Mesenchymal stem cell (in vitro differentiated cells and primary cell): ENCODE results near the gene ATG10.
"Not testable (repeated sequence)": the region's sequence is repeated elsewhere in the genome, so short reads cannot be mapped to it uniquely, and the experiment has no call there.

ENCODE experiments used
- DNase-seq: peaks from one replicate; pipeline ENCODE4 v3.0.0-alpha.2; 2013
- H2AFZ ChIP-seq: one replicate; pipeline ENCODE4 v1.6.1; 2013; ENCODE audit warnings: low read depth, mild to moderate bottlenecking, control low read depth, inconsistent platforms, low read length, moderate library complexity
- H2AK5ac ChIP-seq: 2 replicates; pipeline ENCODE4 v1.6.1; 2013; ENCODE audit warnings: low read length, moderate library complexity, mild to moderate bottlenecking, inconsistent platforms; ENCODE audit not compliant: severe bottlenecking
- H2BK120ac ChIP-seq: one replicate; pipeline ENCODE4 v1.6.1; 2013; ENCODE audit warnings: low read depth, mild to moderate bottlenecking, inconsistent platforms, low read length, moderate library complexity
- H2BK12ac ChIP-seq, 2 experiments: one replicate each; pipeline ENCODE4 v1.6.1; 2013; ENCODE audit warnings: inconsistent platforms in 2 of 2, low read length in 2 of 2, mild to moderate bottlenecking in 2 of 2, moderate library complexity in 2 of 2, control low read depth in 1 of 2
- H2BK15ac ChIP-seq: one replicate; pipeline ENCODE4 v1.6.1; 2013; ENCODE audit warnings: mild to moderate bottlenecking, low read depth, inconsistent platforms; ENCODE audit not compliant: poor library complexity, severe bottlenecking
- H2BK5ac ChIP-seq: 2 replicates; pipeline ENCODE4 v1.6.1; 2013; ENCODE audit warnings: low read depth, mild to moderate bottlenecking, low read length, control low read depth, inconsistent platforms; ENCODE audit not compliant: poor library complexity, severe bottlenecking
- H3K14ac ChIP-seq, 2 experiments: one replicate each; pipeline ENCODE4 v1.6.1; 2013; ENCODE audit warnings: inconsistent platforms in 2 of 2, low read length in 2 of 2, control low read depth in 1 of 2, mild to moderate bottlenecking in 1 of 2, moderate library complexity in 1 of 2
- H3K18ac ChIP-seq, 2 experiments: one replicate each; pipeline ENCODE4 v1.6.1; 2013; ENCODE audit warnings: inconsistent platforms in 2 of 2, low read length in 2 of 2, control low read depth in 1 of 2, low read depth in 1 of 2, mild to moderate bottlenecking in 1 of 2
- H3K23ac ChIP-seq, 2 experiments: one replicate each; pipeline ENCODE4 v1.6.1; 2013; ENCODE audit warnings: inconsistent platforms in 2 of 2, low read length in 2 of 2, mild to moderate bottlenecking in 2 of 2, moderate library complexity in 2 of 2, control low read depth in 1 of 2
- H3K27ac ChIP-seq: 2 replicates; pipeline ENCODE4 v1.5.1; 2013; ENCODE audit warnings: mild to moderate bottlenecking, moderate library complexity, low read length, control low read depth, inconsistent platforms; ENCODE audit not compliant: poor library complexity, severe bottlenecking
- H3K27me3 ChIP-seq, 2 experiments: 2 replicates each; pipeline versions ENCODE4 v1.6.1 to v1.7.0; 2013; ENCODE audit warnings: low read length in 2 of 2, mild to moderate bottlenecking in 2 of 2, moderate library complexity in 2 of 2, control low read depth in 1 of 2, inconsistent platforms in 1 of 2; ENCODE audit not compliant: control insufficient read depth in 1 of 2, insufficient read depth in 1 of 2
- H3K36me3 ChIP-seq, 2 experiments: 2 replicates each; pipeline versions ENCODE4 v1.6.1 to v1.7.0; 2013; ENCODE audit warnings: low read length in 2 of 2, control low read depth in 1 of 2, inconsistent platforms in 1 of 2, low read depth in 1 of 2, mild to moderate bottlenecking in 1 of 2; ENCODE audit not compliant: insufficient read depth in 2 of 2, control insufficient read depth in 1 of 2
- H3K4ac ChIP-seq, 2 experiments: one replicate each; pipeline ENCODE4 v1.6.1; 2013; ENCODE audit warnings: inconsistent platforms in 2 of 2, low read length in 2 of 2, mild to moderate bottlenecking in 2 of 2, moderate library complexity in 2 of 2, control low read depth in 1 of 2, low read depth in 1 of 2
- H3K4me1 ChIP-seq: 2 replicates; pipeline ENCODE4 v1.6.1; 2013; ENCODE audit warnings: low read depth, low read length, control low read depth; ENCODE audit not compliant: control insufficient read depth, insufficient read depth
- H3K4me2 ChIP-seq: 2 replicates; pipeline ENCODE4 v1.6.1; 2013; ENCODE audit warnings: low read length, mild to moderate bottlenecking, inconsistent platforms; ENCODE audit not compliant: poor library complexity, severe bottlenecking
- H3K4me3 ChIP-seq, 2 experiments: 2 replicates each; pipeline versions ENCODE4 v1.5.1 to v1.7.0; 2013; ENCODE audit warnings: low read length in 2 of 2, mild to moderate bottlenecking in 2 of 2, control low read depth in 1 of 2, low read depth in 1 of 2; ENCODE audit not compliant: insufficient read depth in 1 of 2
- H3K79me1 ChIP-seq: replicated peaks from 2 replicates; pipeline ENCODE4 v1.6.1; 2013; ENCODE audit warnings: mild to moderate bottlenecking, control low read depth, low read length, inconsistent platforms; ENCODE audit not compliant: poor library complexity, severe bottlenecking
- H3K9ac ChIP-seq: 2 replicates; pipeline ENCODE4 v1.7.0; 2013; ENCODE audit warnings: mild to moderate bottlenecking, low read length, moderate library complexity
- H3K9me3 ChIP-seq: 2 replicates; pipeline ENCODE4 v1.7.0; 2013; ENCODE audit warnings: mild to moderate bottlenecking, low read length; ENCODE audit not compliant: control insufficient read depth
- H4K8ac ChIP-seq: one replicate; pipeline ENCODE4 v1.6.1; 2013; ENCODE audit warnings: inconsistent platforms, mild to moderate bottlenecking, low read length, moderate library complexity
- H4K91ac ChIP-seq: one replicate; pipeline ENCODE4 v1.6.1; 2013; ENCODE audit warnings: mild to moderate bottlenecking, low read length, inconsistent platforms
- WGBS: methylation state at CpG from one replicate; pipeline ENCODE4 v1.1.7; 2013; ENCODE audit warnings: mixed read lengths; 5-methylcytosine and 5-hydroxymethylcytosine counted together

ATG10 gene

GRCh38 chr5:81958129-81958528 is 13.7 kb upstream of the ATG10 start:
- H3K4me1 ChIP-seq, H3K27me3 ChIP-seq, H4K91ac ChIP-seq, H2BK5ac ChIP-seq, H3K4me3 ChIP-seq, H3K9me3 ChIP-seq, H2AFZ ChIP-seq, H2AK5ac ChIP-seq, H3K23ac ChIP-seq, H3K4ac ChIP-seq, H3K18ac ChIP-seq, H3K4me2 ChIP-seq, H3K27ac ChIP-seq, H2BK120ac ChIP-seq, H2BK12ac ChIP-seq, H2BK15ac ChIP-seq, H3K79me1 ChIP-seq, H3K36me3 ChIP-seq, H4K8ac ChIP-seq, DNase-seq, H3K9ac ChIP-seq, H3K14ac ChIP-seq: not testable (repeated sequence)
- 61% methylated on average over 2 of the region's 2 CpGs for WGBS

GRCh38 chr5:81961651-81962440 is 10.0 kb upstream of the ATG10 start:
- Histone ChIP-seq H2BK12ac (no peak overlapping the region), H2BK15ac (no peak overlapping the region), H3K79me1 (no peaks in the 10 kb centered on the region), H4K8ac (no peak overlapping the region), H3K4me1 (no peaks in the 10 kb centered on the region), H2BK120ac (no peak overlapping the region), H3K4me3 (no peak overlapping the region), H3K36me3 (no peaks in the 10 kb centered on the region), H3K27ac (no peak overlapping the region), H3K4me2 (no peak overlapping the region), H2BK5ac (no peak overlapping the region), H3K18ac (no peak overlapping the region), H3K9ac (no peak overlapping the region), H3K4ac (no peak overlapping the region), H4K91ac (no peak overlapping the region), H3K27me3 (no peaks in the 10 kb centered on the region), H3K23ac (no peak overlapping the region), H2AK5ac (no peak overlapping the region), H3K14ac (no peak overlapping the region), H2AFZ (no peak overlapping the region), H3K9me3 (no peaks in the 10 kb centered on the region)
- WGBS: 91% methylated on average over 3 of the region's 9 CpGs
- no peak for DNase-seq

GRCh38 chr5:81963544-81963943 is 8.3 kb upstream of the ATG10 start:
- no peak overlapping the region for H2AFZ ChIP-seq
- no peak overlapping the region for H4K8ac ChIP-seq
- H2BK120ac ChIP-seq: no peak overlapping the region
- H3K18ac ChIP-seq: no peak overlapping the region
- no peaks in the 10 kb centered on the region for H3K36me3 ChIP-seq
- H3K14ac ChIP-seq: no peak overlapping the region
- no peak for DNase-seq
- no peak overlapping the region for H3K4me2 ChIP-seq
- H3K4ac ChIP-seq: no peak overlapping the region
- H3K23ac ChIP-seq: no peak overlapping the region
- no peak overlapping the region for H3K4me3 ChIP-seq
- H4K91ac ChIP-seq: no peak overlapping the region
- H2BK12ac ChIP-seq: no peak overlapping the region
- no peaks in the 10 kb centered on the region for H3K79me1 ChIP-seq
- H2BK5ac ChIP-seq: no peak overlapping the region
- H3K9me3 ChIP-seq: no peaks in the 10 kb centered on the region
- H3K9ac ChIP-seq: no peak overlapping the region
- H3K27me3 ChIP-seq: no peaks in the 10 kb centered on the region
- H3K4me1 ChIP-seq: no peaks in the 10 kb centered on the region
- 62% methylated on average over 2 of the region's 4 CpGs for WGBS
- no peak overlapping the region for H2BK15ac ChIP-seq
- H3K27ac ChIP-seq: no peak overlapping the region
- H2AK5ac ChIP-seq: no peak overlapping the region

- H3K23ac ChIP-seq: no peak overlapping the region
- no peaks in the 10 kb centered on the region for H3K36me3 ChIP-seq
- no peak overlapping the region for H2AK5ac ChIP-seq
- no peak overlapping the region for H3K4me3 ChIP-seq
- DNase-seq: peak; percentile 40
- WGBS: 74% methylated on average over 1 of the region's 1 CpG
- no peaks in the 10 kb centered on the region for H3K27me3 ChIP-seq
- H2BK5ac ChIP-seq: no peak overlapping the region
- no peak overlapping the region for H2AFZ ChIP-seq
- H3K4ac ChIP-seq: no peak overlapping the region
- no peak overlapping the region for H2BK15ac ChIP-seq
- H2BK120ac ChIP-seq: no peak overlapping the region
- no peak overlapping the region for H3K18ac ChIP-seq
- no peaks in the 10 kb centered on the region for H3K9me3 ChIP-seq
- H3K4me1 ChIP-seq: no peaks in the 10 kb centered on the region
- H4K91ac ChIP-seq: no peak overlapping the region
- H3K9ac ChIP-seq: no peak overlapping the region
- no peaks in the 10 kb centered on the region for H3K79me1 ChIP-seq
- H3K14ac ChIP-seq: no peak overlapping the region
- no peak overlapping the region for H2BK12ac ChIP-seq
- H3K4me2 ChIP-seq: no peak overlapping the region
- H4K8ac ChIP-seq: no peak overlapping the region
- H3K27ac ChIP-seq: no peak overlapping the region
Observed at GRCh38 chr5:81965524-81965923, 6.3 kb upstream of the ATG10 start.
